Upper lobe of right lung (tissue), 1 donor: Measurements from ENCODE around the gene ZFP64. TPM values are rescaled to one million over a fixed set of nuclear protein-coding genes. Genes with fewer than 3 reads are reported as not detected.
"Not testable (repeated sequence)": the region's sequence is repeated elsewhere in the genome, so short reads cannot be mapped to it uniquely, and the experiment has no call there.

Experiments
- ATAC-seq: fragments of 200-7000 bp; cut with Tn5 transposase; one replicate; pipeline ENCODE4 v1.9.1; 2020; ENCODE audit warnings: mild to moderate bottlenecking, moderate library complexity
- DNase-seq: peaks from one replicate; pipeline ENCODE4 v3.0.0-alpha.2; 2020
- H3K27ac ChIP-seq: fragments of 200-600 bp; one replicate; pipeline ENCODE4 v1.8.0; 2022
- H3K27me3 ChIP-seq: fragments of 200-600 bp; one replicate; pipeline ENCODE4 v1.8.0; 2022; ENCODE audit warnings: mild to moderate bottlenecking
- H3K36me3 ChIP-seq: fragments of 200-600 bp; one replicate; pipeline ENCODE4 v1.8.0; 2022
- H3K4me1 ChIP-seq: fragments of 200-600 bp; one replicate; pipeline ENCODE4 v1.8.0; 2022
- H3K4me3 ChIP-seq: fragments of 200-600 bp; one replicate; pipeline ENCODE4 v1.8.0; 2022; ENCODE audit warnings: mild to moderate bottlenecking
- H3K9me3 ChIP-seq: fragments of 200-600 bp; one replicate; pipeline ENCODE4 v1.8.0; 2022
- CTCF ChIP-seq: fragments of 200-600 bp; IDR thresholded peaks from one replicate; pipeline ENCODE4 v1.8.0; 2022; ENCODE audit warnings: antibody characterized with exemption
- intact Hi-C: fragments of 100-400 bp; cut with DNase I; formaldehyde crosslinking; loops from one replicate; pipeline ENCODE4 v1.11.0; 2022
- total RNA-seq: library from RNA; stranded (reverse); fragmentation: NEBNext Ultra II Directional; extraction: Animal tissue kit (Norgen Biotek cat#: 25700); gene quantifications from one replicate; pipeline ENCODE4 v1.2.1, GENCODE V29; 2021
- donor health status: DM: no; HTN: yes; CAD: no; lungs with severe emphysema.

ZFP64 gene
- total RNA-seq, 1 donor from 2014 or later: 10.4 TPM

- intact Hi-C loops: no loop called here
Measured at GRCh38 chr20:52143277-52143676, 48.3 kb downstream of the ZFP64 start.

GRCh38 chr20:52142757-52143156 lies 48.8 kb downstream of the ZFP64 start:
- H3K27me3 ChIP-seq: no peaks in the 10 kb centered on the region
- ATAC-seq (no peak), DNase-seq (no peak)
- no peaks in the 10 kb centered on the region for H3K9me3 ChIP-seq
- intact Hi-C loops: no loop called here
- H3K4me1 ChIP-seq: no peaks in the 10 kb centered on the region
- H3K4me3 ChIP-seq: no peak overlapping the region
- no peak overlapping the region for H3K27ac ChIP-seq
- TF ChIP-seq CTCF: no peak
- no peaks in the 10 kb centered on the region for H3K36me3 ChIP-seq

More at GRCh38 chr20:52143277-52143676, 48.3 kb downstream of the ZFP64 start:
- no peaks in the 10 kb centered on the region for H3K36me3 ChIP-seq
- H3K27me3 ChIP-seq: no peaks in the 10 kb centered on the region
- no peak for TF ChIP-seq CTCF
- no peak overlapping the region for H3K27ac ChIP-seq
- H3K9me3 ChIP-seq: no peaks in the 10 kb centered on the region
- ATAC-seq (no peak), DNase-seq (no peak)
- H3K4me1 ChIP-seq: no peaks in the 10 kb centered on the region
- no peak overlapping the region for H3K4me3 ChIP-seq

- intact Hi-C loops: no loop called here
- H3K36me3 ChIP-seq: no peaks in the 10 kb centered on the region
- no peak overlapping the region for H3K27ac ChIP-seq
- DNase-seq: no peak
- no peaks in the 10 kb centered on the region for H3K4me1 ChIP-seq
- H3K27me3 ChIP-seq: no peaks in the 10 kb centered on the region
- no peaks in the 10 kb centered on the region for H3K9me3 ChIP-seq
- no peak for TF ChIP-seq CTCF
- H3K4me3 ChIP-seq: no peak overlapping the region
- ATAC-seq: no peak
Measured at GRCh38 chr20:52139986-52140385, 51.6 kb downstream of the ZFP64 start.

- H3K9me3 ChIP-seq: no peaks in the 10 kb centered on the region
- intact Hi-C loops: no loop called here
Measured at GRCh38 chr20:52137850-52138249, 53.7 kb downstream of the ZFP64 start.

GRCh38 chr20:52133714-52134113 lies 57.9 kb downstream of the ZFP64 start:
- H3K27me3 ChIP-seq, H3K4me1 ChIP-seq, H3K27ac ChIP-seq, DNase-seq, H3K9me3 ChIP-seq, ATAC-seq, intact Hi-C loops, H3K36me3 ChIP-seq, H3K4me3 ChIP-seq: not testable (repeated sequence)

More at GRCh38 chr20:52137850-52138249, 53.7 kb downstream of the ZFP64 start:
- no peak for ATAC-seq
- Histone ChIP-seq H3K27ac (no peak overlapping the region), H3K4me3 (no peak overlapping the region), H3K4me1 (no peaks in the 10 kb centered on the region), H3K27me3 (no peaks in the 10 kb centered on the region), H3K36me3 (no peaks in the 10 kb centered on the region)
- TF ChIP-seq CTCF: no peak
- no peak for DNase-seq

- DNase-seq (no peak), ATAC-seq (no peak)
- no peaks in the 10 kb centered on the region for H3K9me3 ChIP-seq
- intact Hi-C loops: no loop called here
- no peaks in the 10 kb centered on the region for H3K36me3 ChIP-seq
- no peak overlapping the region for H3K4me3 ChIP-seq
- H3K27me3 ChIP-seq: no peaks in the 10 kb centered on the region
- no peak for TF ChIP-seq CTCF
- no peak overlapping the region for H3K27ac ChIP-seq
- H3K4me1 ChIP-seq: no peaks in the 10 kb centered on the region
Measured at GRCh38 chr20:52132337-52132736, 59.2 kb downstream of the ZFP64 start.
